ENCODE measurements around the gene TEX26.

The TEX26 gene

DNA sequence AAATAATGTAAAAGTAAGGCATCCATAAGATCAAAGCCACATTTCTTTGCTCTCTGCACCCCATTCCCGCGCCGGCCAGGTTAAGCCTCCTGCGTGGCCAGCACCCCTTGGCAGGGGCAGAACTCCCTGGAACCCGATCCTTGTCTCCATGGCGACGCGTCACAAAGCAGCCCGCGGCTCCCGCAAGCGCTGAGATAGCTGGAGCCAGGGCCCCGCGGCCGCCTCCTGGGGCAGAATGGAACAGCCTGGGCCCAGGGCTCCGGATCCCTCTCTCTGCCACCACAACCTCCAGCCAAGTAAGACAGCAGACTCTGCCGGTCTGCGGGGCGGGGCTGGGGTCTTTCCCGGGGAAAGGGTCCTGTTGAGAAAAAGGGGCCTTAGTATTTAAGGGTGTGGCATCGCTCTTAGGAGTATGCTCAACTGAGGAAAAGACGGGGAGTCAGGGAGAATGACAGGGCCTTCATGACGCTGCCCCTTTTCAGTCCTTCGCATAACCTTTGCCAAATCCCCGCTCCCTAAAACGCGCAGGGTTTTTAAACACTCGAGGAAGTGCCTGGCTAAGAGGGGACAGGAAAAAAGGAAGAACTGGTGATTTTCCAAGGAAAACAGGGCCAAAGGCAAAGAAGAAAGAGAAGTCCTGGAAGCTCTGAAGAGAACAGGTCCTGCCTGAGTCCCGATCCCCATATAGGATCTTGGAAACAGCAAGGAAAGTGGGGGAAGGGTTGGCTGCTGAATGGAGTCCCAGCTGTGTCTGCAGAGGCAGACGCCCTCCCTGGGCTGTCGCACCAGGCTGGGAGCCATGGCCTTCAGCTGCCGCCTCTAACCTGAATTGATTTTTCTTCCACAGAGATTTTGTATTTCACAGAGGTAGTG is at the start of gene TEX26:
Gene TEX26, plus strand, starts transcription at position 176 of the 873 bp plus-strand sequence. Its CDS starts 60 bp downstream, at position 236.
- Mint-ChIP-seq H3K27ac (no peak within 1 kb of the TSS), H3K27me3 (peaks cover 33 to 65% of the 10 kb centered on the region in 2 donors)

DNA sequence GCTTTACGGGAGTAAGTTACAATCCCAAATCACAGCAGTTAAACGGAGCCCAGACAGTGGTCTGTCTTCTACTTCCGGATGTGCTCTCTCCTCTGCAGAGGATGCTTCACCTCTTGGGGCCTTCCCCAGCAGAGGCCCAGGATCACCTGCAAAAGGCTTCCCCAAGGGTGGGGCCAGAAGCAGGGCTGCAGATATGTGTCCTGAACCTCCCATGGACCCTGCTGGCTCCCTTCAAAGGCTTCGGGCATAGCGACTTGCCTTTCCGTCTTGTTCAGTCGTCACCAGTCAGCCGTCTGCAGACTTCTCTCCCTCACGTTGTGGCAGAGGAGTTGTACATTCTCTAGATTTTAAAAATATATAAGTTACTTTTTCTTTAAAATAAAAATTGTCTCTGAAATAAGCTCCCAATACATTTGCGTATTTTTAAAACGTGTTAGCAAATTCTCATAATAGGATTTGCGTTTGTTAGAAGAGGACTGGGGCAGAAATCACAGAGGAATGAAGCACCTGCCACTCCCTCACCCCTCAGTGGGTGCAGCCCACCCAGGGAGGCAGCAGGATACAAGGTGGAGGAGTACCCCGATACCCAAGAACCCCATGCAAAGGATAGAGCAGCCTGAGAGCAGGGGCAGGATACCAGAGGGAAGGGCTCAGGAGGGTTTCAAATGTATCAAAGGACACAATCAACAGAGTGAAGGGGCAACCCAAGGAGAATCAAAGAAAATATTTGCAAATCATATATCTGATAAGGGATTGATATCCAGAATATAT is 49.3 kb upstream of the TEX26 start:
- H3K27ac Mint-ChIP-seq, result no peak overlapping the region
- peaks cover 31 to 46% of the 10 kb centered on the region in 2 donors for H3K27me3 Mint-ChIP-seq
- peaks cover 5 to 17% of the 10 kb centered on the region in 2 donors for H3K9me3 Mint-ChIP-seq
- no peak for ATAC-seq (replicated peaks)
- no peak overlapping the region for H3K4me3 Mint-ChIP-seq
- H3K36me3 Mint-ChIP-seq, result no peaks in the 10 kb centered on the region
- peaks cover 2 to 9% of the 10 kb centered on the region in 2 donors for H3K4me1 Mint-ChIP-seq
- DNase-seq, result no peak

More for the DNA sequence above, at the start of gene TEX26:
- H3K4me3 Mint-ChIP-seq, result no peak within 1 kb of the TSS
- ATAC-seq (replicated peaks) (no peak), DNase-seq (no peak)
- no peaks in the 10 kb centered on the region for H3K36me3 Mint-ChIP-seq
- H3K4me1 Mint-ChIP-seq, result peaks cover 0 to 2% of the 10 kb centered on the region in 2 donors
- peaks cover 4 to 9% of the 10 kb centered on the region in 2 donors for H3K9me3 Mint-ChIP-seq

DNA sequence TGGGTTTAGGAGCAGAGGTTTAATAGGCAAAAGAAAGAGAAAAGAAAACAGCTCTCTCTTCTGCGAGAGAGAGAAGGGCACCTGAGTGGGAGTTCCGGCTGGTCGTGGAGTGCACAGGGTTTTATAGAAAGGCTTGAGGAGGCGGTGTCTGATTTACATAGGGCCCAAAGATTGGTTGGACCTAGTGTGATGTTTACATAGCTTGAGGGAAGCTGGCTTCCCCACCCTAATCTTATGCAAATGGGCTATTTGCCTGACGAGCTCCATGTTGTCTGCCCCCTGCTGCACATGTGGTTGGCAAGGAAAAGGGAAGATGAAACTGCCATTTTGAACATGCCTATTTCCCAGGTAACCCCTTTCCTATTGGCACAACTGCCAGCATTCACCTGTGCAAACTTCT is 47.9 kb upstream of the TEX26 start:
- Mint-ChIP-seq H3K27ac (no peak overlapping the region), H3K4me3 (no peak overlapping the region), H3K27me3 (peaks cover 35 to 48% of the 10 kb centered on the region in 2 donors), H3K4me1 (peaks cover 2 to 9% of the 10 kb centered on the region in 2 donors), H3K36me3 (no peaks in the 10 kb centered on the region), H3K9me3 (peaks cover 5 to 17% of the 10 kb centered on the region in 2 donors)
- ATAC-seq (replicated peaks), result no peak
- no peak for DNase-seq

DNA sequence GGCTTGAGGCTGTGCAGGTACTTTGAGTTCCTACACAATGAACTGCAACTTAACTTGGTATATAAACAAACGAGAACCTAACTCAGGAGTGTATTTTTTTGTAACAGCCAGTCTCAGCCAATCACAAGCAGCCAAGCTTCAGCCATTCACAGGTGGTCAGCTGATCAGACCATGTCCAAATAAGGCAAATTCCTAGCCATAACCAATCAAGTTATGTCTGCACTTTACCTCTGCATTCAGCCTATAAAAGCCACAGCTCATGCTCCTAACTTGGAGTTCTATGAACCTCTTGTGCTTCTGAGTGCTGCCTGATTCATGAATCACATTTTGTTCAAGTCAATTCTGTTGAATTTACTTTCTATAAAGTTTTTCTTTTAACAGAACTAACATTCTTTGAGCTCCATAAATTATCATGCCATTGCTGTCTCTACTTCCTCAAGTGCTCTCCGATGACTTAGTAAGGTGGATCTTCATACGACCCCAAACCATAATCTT is 43.2 kb upstream of the TEX26 start:
- no peak for DNase-seq
- Mint-ChIP-seq H3K27me3 (peaks cover 21 to 29% of the 10 kb centered on the region in 2 donors), H3K4me1 (peaks cover 2 to 7% of the 10 kb centered on the region in 2 donors), H3K36me3 (no peaks in the 10 kb centered on the region), H3K9me3 (peaks cover 4 to 9% of the 10 kb centered on the region in 2 donors), H3K4me3 (no peak overlapping the region), H3K27ac (no peak overlapping the region)
- ATAC-seq (replicated peaks), result no peak

DNA sequence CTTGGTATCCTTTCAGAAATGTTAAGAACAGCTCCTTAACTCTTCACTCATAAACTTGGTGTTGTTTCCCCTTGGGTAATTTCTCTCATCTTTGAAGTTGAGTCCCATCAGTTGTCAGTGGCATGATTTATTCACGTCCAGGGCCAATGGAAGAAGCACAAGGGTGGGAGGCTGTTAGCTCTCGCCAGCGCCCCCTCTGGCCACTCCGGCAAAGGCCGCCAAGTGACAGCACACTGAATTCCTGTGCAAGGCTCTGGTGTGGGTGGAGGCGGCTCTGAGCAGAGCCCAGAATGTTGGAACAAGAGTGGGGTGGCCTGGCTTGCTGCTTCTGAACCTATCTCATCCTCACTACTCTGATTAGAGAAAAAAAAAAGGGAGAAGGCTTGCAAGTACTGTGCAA is 39.5 kb upstream of the TEX26 start:
- Mint-ChIP-seq H3K9me3 (no peaks in the 10 kb centered on the region), H3K27ac (no peak overlapping the region), H3K27me3 (peaks cover 17 to 32% of the 10 kb centered on the region in 2 donors), H3K36me3 (no peaks in the 10 kb centered on the region), H3K4me3 (no peak overlapping the region), H3K4me1 (no peaks in the 10 kb centered on the region)
- ATAC-seq (replicated peaks) (no peak), DNase-seq (no peak)

DNA sequence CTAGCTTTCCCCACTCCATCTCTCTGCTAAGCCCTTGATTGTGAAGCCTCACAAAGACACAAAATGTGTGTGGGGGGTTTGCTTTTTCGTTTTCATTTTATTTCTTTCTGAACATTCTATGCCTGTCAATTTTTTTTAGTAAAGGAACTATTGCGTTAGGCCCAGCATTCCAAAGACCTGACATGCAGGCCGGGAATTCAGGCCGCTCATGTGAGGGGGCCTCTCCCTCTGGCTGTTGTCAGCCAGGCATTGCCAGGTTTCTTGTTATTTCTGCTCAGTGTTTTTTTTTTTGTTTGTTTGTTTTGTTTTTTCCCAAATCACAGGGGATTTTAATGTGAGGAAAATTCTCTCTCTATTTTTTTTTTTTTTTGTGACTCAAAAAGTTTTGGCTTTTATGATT is 36.7 kb upstream of the TEX26 start:
- no peak for DNase-seq
- no peak overlapping the region for H3K4me3 Mint-ChIP-seq

DNA sequence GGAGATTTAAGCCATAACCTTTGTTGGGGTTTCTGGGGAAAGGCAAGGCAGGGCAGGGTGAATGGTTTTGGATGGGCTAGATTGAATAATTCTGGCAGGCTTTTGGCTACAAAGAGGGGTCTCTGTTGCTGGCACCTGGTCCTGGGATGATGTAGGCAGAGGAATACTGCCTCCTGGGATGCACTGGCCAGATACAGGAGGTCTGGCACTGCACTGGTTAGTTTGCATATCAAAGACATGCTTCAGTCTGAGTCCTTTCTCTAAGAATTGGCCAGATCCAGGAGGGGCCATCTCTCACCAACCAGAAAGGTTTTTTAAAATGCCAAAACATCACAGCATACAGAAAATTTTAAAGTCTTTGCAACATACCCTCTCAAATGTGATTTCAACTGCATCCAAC is 34.4 kb upstream of the TEX26 start:
- H3K27me3 Mint-ChIP-seq, result peaks cover 35 to 38% of the 10 kb centered on the region in 2 donors
- H3K4me3 Mint-ChIP-seq, result no peak overlapping the region

More for the DNA sequence above, 36.7 kb upstream of the TEX26 start:
- no peaks in the 10 kb centered on the region for H3K36me3 Mint-ChIP-seq
- H3K4me1 Mint-ChIP-seq, result no peaks in the 10 kb centered on the region
- H3K9me3 Mint-ChIP-seq, result no peaks in the 10 kb centered on the region
- peaks cover 32 to 47% of the 10 kb centered on the region in 2 donors for H3K27me3 Mint-ChIP-seq
- no peak for ATAC-seq (replicated peaks)
- H3K27ac Mint-ChIP-seq, result no peak overlapping the region

DNA sequence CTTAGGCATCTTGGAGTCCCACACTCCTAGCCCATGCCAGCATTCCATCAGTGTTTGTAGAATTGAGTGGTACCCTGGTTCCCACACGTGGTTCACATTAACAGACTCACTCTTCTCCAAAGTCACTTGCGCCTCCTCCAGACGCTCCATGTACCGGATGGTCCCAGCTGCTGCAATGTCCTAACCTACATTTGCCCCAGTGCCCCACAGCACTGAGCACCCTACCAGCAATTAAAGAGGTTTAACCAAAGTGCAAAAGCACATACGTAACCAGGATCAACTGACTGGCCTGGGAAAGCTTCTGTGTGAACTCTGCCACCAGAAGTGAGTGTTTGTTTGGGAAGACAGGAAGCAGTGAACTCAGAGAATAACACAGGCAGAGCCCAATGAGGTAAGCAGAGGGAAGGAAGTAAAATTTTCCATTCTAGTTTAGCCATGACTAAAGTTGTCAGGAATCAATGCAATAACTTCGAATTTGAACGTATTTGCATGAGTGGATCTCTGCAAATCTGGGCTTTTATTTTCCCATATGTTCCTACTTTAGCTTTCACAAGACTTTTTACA is 33.7 kb upstream of the TEX26 start:
- Mint-ChIP-seq H3K4me3 (no peak overlapping the region), H3K27me3 (peaks cover 39% of the 10 kb centered on the region in 2 donors), H3K36me3 (no peaks in the 10 kb centered on the region), H3K9me3 (no peaks in the 10 kb centered on the region), H3K27ac (no peak overlapping the region), H3K4me1 (no peaks in the 10 kb centered on the region)
- DNase-seq, result no peak
- ATAC-seq (replicated peaks), result peak; percentile 44 to 56

More for the DNA sequence above, 34.4 kb upstream of the TEX26 start:
- Mint-ChIP-seq H3K9me3 (no peaks in the 10 kb centered on the region), H3K27ac (no peak overlapping the region), H3K36me3 (no peaks in the 10 kb centered on the region), H3K4me1 (no peaks in the 10 kb centered on the region)
- ATAC-seq (replicated peaks) (no peak), DNase-seq (no peak)

DNA sequence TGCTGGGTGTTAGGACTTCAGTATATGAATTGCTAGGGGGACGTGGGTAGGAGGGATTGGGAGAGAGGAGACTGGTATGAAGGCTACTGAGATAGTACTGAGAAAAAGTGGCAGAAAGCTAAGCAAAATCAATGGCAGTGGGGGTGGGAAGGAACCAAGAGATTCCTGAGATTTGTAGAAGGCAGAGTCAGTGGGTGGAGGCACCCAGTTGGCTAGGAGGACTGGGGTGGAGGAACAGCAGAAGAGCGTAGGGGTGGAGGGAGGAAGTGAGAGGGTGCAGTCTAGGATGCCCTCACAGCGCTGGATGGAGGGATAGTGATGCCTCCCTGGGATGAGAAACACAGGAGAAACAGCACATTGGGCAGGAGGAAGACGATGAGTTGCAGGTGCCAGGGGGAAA is 32.0 kb upstream of the TEX26 start:
- Mint-ChIP-seq H3K4me1 (peaks cover 0 to 1% of the 10 kb centered on the region in 2 donors), H3K9me3 (no peaks in the 10 kb centered on the region), H3K27ac (no peak overlapping the region), H3K27me3 (peaks cover 55 to 56% of the 10 kb centered on the region in 2 donors), H3K36me3 (no peaks in the 10 kb centered on the region), H3K4me3 (no peak overlapping the region)
- ATAC-seq (replicated peaks) (no peak), DNase-seq (no peak)

DNA sequence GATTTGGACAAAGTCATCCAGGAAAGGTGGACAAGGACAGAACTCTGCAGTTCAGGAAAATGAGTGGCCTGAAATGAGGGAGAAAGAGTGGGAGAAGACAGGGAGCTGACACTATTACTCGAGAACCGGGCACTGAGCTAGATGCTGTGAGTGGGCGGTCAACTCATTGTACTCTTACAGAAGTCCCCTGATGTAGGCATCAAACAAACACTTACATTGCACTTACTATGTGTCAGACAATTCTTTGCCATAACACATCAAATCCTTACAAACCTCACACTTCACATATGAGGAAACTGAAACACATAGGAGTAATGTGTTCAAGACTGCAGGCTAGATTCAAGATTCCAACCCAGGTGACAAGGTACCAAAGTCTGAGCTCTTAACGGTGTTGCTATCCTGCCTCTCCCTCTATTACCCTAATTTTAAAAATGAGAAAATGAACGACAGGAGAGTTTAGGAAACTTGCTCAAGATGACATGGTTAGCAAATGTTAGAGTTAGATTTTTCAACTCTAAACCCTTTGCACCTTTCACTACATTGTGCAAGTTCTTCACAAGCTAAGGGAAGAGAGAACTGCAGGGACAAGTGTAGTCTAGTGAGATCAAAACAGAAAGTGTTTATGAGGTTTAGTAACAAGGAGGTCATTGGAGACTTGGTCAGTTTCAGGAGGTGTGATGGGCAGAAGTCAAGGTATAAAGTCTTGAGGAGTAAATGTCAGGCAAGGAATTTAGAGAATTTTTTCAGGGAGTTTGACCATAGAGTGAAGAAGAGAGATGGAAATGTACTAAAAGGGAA is 31.3 kb upstream of the TEX26 start:
- DNase-seq, result no peak
- H3K27me3 Mint-ChIP-seq, result peaks cover 55 to 59% of the 10 kb centered on the region in 2 donors
- H3K27ac Mint-ChIP-seq, result no peak overlapping the region
- no peaks in the 10 kb centered on the region for H3K36me3 Mint-ChIP-seq
- no peak for ATAC-seq (replicated peaks)
- H3K4me1 Mint-ChIP-seq, result peaks cover 0 to 3% of the 10 kb centered on the region in 2 donors
- no peak overlapping the region for H3K4me3 Mint-ChIP-seq
- H3K9me3 Mint-ChIP-seq, result no peaks in the 10 kb centered on the region

DNA sequence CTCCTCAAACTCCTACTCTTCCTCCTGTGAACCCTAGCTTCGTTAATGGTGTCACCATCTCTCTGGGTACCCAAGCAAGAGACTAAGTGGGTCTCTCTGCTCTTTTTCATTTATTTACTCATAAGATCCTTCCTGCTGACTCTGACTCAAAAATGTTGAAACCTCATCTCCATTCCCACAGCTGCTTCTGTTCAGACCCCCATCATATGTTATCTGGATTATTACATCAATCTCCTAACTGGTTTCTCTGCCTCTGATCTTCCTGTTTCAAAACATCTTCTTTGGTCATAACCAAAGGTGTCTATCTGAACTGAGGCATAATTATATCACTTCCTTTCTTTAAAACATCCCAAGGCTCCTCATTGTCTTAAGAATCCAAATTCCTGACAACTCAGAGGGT is 28.4 kb upstream of the TEX26 start:
- H3K9me3 Mint-ChIP-seq, result no peaks in the 10 kb centered on the region
- peaks cover 8 to 16% of the 10 kb centered on the region in 2 donors for H3K4me1 Mint-ChIP-seq
- no peaks in the 10 kb centered on the region for H3K36me3 Mint-ChIP-seq
- DNase-seq (no peak), ATAC-seq (replicated peaks) (no peak)
- H3K27ac Mint-ChIP-seq, result no peak overlapping the region
- H3K27me3 Mint-ChIP-seq, result peaks cover 54 to 62% of the 10 kb centered on the region in 2 donors
- no peak overlapping the region for H3K4me3 Mint-ChIP-seq

DNA sequence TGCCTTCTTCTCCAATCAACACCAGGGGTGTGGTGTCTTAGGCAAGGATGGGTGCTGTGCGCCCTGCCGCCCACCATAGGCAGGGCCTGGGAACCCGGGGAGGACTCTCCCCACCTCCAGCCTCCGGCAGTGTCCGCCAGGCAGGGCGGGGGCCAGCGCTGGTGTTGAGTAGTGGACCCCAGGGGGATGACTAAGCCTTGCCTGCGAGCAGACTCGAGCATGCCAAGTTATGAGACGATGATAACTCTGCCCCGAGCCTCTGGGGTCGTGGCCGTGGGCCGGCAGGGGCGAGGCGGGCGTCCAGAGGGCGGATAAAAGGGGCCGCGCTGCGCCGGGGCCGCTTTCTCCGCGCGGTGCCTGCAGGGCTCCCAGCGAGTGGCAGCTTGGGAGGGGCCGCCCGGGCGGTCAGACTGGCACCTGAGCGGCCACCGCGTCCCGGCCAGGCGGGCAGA is 26.5 kb upstream of the TEX26 start, which contains the start of gene MEDAG:
Gene MEDAG, plus strand, starts transcription at position 340 of the 452 bp plus-strand sequence. CDS start 245 bp downstream, outside the sequence.
- no peak for DNase-seq
- Mint-ChIP-seq H3K27ac (no peak within 1 kb of the TSS), H3K4me3 (no peak within 1 kb of the TSS), H3K4me1 (peaks cover 8 to 16% of the 10 kb centered on the region in 2 donors), H3K9me3 (no peaks in the 10 kb centered on the region), H3K27me3 (peaks cover 45 to 47% of the 10 kb centered on the region in 2 donors), H3K36me3 (no peaks in the 10 kb centered on the region)
- no peak for ATAC-seq (replicated peaks)

DNA sequence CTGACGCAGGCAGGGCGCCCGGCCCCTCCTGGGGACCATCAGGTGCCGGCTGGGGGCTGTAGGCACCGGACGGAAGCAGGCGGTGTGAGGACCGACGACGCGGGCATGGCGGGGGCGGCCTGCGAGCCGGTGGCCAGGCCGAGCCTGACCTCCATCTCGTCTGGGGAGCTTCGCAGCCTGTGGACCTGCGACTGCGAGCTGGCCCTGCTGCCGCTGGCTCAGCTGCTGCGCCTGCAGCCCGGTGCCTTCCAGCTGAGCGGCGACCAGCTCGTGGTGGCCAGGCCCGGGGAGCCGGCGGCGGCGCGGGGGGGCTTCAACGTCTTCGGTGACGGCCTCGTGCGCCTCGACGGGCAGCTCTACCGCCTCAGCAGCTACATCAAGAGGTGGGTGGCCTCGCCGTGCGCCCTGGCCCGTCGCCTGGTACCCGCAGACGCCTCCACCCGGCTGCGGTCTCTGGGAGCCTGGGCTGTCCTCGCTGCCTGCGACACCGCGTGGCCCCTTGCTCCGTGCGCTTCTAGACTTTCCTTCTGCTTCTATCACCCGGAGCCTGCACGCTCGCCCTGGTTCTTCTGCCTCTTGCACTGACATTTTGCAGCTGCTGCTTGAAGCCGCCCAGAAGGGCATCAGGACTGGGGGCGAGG is 25.9 kb upstream of the TEX26 start:
- DNase-seq (no peak), ATAC-seq (replicated peaks) (peak in 1 of 2 donors; percentile 31)
- peaks cover 8 to 16% of the 10 kb centered on the region in 2 donors for H3K4me1 Mint-ChIP-seq
- no peaks in the 10 kb centered on the region for H3K36me3 Mint-ChIP-seq
- H3K27me3 Mint-ChIP-seq, result peaks cover 46 to 52% of the 10 kb centered on the region in 2 donors
- H3K9me3 Mint-ChIP-seq, result no peaks in the 10 kb centered on the region
- H3K27ac Mint-ChIP-seq, result no peak overlapping the region
- H3K4me3 Mint-ChIP-seq, result no peak overlapping the region
